GM12865 (cell line): ENCODE results near the gene LRRC27.

ENCODE experiments used
- DNase-seq: peaks from one replicate; pipeline ENCODE4 v3.0.0; 2010; ENCODE audit warnings: low read depth
- H3K4me3 ChIP-seq: 2 replicates; pipeline ENCODE4 v1.5.1; 2011; ENCODE audit warnings: mild to moderate bottlenecking, low read depth, low read length, control low read depth
- TF ChIP-seq, protein P1 (sequence below): IDR thresholded peaks from 2 replicates; pipeline ENCODE4 v1.5.1; 2011; ENCODE audit warnings: low read length, control low read depth, low read depth, inconsistent platforms; ENCODE audit not compliant: insufficient read depth; ENCODE audit errors: missing control alignments

LRRC27 gene

DNA sequence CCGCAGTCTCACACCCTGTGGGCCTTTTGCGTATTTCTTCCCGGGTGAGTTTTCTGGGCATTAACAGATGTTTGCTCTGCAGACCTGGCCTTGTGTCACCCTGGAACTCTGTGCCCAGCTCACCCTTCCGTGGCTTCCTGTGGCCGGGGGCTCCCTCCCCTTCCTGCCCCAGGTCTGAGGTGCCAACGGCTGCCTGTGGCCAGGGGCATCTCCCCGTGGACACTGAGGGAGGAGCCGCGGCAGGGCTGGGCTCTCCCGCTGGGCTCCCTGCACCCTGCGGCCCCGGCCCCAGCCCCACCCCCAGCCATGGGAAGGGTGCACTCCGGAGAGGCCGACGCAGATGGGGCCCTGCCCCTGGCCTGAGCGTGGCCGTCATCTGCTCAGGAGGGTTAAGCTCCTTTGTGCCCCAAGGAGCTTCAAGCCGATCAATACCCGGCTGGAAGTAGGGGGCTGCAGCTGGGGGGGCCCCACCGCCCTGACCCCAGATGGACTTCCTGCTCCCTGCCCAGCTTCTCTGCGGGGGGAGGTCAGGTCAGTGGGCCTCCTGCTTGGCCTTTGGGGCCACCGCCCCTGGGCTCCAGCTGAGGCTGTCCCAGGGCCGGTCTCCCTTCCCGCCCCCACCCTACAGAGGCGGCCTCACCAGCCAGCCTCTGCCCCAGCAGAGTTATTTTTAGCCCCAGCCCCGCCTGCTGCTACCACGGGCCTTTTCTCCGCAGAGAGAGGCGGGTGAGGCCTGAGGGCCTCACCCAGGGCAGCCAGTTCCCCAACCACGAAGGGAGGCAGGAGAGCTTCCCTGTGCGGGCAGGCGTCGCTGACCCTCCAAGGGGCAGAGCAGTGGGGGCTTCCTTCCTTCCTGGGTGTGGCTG, 89.2 kb downstream of the LRRC27 start:
- no peak overlapping the region for H3K4me3 ChIP-seq
- DNase-seq, result no peak
- TF ChIP-seq, protein P1, sequence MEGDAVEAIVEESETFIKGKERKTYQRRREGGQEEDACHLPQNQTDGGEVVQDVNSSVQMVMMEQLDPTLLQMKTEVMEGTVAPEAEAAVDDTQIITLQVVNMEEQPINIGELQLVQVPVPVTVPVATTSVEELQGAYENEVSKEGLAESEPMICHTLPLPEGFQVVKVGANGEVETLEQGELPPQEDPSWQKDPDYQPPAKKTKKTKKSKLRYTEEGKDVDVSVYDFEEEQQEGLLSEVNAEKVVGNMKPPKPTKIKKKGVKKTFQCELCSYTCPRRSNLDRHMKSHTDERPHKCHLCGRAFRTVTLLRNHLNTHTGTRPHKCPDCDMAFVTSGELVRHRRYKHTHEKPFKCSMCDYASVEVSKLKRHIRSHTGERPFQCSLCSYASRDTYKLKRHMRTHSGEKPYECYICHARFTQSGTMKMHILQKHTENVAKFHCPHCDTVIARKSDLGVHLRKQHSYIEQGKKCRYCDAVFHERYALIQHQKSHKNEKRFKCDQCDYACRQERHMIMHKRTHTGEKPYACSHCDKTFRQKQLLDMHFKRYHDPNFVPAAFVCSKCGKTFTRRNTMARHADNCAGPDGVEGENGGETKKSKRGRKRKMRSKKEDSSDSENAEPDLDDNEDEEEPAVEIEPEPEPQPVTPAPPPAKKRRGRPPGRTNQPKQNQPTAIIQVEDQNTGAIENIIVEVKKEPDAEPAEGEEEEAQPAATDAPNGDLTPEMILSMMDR, result no peak

DNA sequence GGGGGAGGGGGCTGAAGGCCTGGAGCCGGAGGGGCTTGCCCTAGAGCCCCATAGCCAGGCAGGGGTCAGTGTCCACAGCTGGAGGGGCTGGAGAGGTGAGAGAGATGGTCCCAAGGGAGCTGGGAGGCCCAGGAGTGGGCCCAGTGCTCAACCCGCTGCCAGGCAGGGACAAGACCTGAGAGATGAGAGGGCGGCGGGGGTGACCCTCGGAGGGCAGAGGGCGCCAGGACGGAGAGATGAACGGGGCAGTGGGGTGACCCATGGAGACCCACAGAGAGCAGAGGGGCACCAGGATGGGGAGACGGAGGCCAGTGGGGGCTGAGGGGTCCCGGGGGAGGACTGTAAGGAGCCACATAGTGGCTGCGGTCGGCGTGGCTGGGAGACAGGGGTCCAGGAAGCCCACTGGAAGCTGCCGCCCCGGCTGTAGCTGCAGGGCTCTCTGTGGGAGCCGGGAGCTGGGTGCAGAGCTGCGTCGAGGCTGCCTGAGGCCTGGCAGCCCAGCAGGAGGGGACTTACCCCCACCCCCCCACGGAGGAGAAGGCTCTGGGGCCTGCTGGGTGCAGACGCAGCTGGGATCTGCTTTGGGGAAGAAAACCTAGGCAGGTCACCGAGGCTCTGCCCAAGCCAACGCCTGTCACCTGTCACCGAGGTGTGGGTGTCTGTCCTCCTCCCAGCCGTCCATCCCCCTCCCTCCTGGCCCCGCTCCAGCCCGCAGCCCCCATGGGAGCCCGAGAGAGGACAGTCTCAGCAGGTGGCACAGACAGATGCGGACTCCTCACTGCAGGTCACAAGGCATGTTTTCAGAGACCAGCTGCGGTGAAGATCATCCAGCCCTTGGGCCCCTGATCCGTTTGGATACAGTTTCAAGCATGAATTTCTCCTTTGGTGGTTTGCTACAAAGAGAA, 90.1 kb downstream of the LRRC27 start:
- TF ChIP-seq, protein P1, result no peak
- no peak overlapping the region for H3K4me3 ChIP-seq
- no peak for DNase-seq

DNA sequence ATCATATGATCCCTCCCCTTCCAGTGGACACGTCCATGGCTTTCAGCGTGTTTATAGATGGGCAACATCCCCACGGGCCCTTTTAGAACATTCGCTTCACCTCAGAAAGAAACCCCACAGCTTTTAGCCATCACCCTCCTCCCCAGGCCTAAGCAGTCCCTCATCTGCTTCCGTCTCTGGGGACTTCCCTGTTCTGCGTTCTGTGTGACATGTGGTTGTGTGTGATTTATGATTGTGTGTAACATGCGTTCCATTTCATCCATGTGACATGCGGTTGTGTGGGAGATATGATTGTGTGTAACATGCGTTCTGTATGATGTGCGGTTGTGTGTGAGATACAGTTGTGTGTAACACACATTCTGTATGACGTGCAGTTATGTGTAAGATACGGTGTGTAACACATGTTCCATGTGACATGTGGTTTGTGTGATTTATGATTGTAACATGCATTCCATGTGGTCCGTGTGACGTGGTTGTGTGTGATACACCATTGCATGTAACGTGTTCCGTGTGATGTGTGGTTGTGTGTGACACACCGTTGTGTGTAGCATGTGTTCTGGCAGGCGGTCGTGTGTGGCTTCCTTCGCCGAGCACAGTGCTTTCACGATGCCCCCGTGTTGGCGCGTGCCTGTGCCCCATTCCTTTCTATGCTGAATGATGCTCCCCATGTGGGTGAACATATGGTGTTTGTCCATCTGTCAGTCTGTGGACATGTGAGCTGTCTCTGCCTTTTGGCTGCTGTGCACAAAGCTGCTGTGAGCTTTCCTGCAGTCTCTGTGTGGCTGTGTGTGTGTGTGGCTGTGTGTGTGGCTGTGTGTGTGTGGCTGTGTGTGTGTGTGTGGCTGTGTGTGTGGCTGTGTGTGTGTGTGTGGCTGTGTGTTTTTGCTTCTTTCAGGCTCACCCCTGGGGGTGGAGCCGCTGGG, 91.2 kb downstream of the LRRC27 start:
- H3K4me3 ChIP-seq, result no peak overlapping the region
- TF ChIP-seq, protein P1, result no peak
- DNase-seq, result no peak

DNA sequence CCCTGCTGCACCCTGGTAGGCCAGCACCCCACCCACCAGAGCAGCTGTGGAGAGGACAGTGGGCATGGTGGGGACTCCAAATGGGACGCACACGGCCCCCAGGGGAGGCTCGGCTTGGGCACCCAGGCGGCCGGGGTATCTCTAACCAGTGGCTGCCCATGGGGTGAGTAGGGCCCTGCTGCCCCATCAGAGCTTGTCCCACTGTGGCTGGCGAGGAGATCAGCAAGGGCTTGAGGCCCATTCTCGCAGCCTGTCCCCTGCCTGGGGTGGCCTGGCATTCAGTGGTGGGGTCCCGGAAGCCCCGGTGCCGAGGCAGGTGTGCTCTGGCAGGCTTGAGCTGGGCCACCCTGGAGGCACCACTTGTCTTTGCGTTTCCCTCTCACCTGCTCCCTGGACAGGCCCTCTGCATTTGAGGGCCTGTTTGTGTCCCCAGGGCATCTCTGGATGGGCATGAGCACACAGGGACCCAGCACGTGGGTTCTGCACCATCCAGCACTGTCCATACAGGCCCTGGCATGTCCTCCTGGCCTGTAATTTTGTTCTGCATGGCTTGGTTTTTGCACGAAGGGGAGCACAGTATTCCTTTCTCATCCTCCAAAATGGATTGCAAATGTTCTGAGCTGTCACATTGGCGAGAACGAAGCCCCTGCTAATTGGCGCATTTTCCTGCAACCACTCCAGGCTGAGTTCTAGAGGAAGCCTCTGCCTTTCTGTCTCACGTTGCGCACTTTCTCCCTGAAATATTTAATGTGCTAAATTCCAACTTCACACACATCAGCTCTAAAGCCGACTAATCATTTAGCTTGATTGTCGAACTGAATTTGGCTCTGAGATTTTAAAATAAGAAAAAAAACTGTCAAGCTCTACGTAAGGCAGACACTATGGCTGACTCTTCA, 92.2 kb downstream of the LRRC27 start:
- no peak for DNase-seq
- TF ChIP-seq, protein P1, result no peak

DNA sequence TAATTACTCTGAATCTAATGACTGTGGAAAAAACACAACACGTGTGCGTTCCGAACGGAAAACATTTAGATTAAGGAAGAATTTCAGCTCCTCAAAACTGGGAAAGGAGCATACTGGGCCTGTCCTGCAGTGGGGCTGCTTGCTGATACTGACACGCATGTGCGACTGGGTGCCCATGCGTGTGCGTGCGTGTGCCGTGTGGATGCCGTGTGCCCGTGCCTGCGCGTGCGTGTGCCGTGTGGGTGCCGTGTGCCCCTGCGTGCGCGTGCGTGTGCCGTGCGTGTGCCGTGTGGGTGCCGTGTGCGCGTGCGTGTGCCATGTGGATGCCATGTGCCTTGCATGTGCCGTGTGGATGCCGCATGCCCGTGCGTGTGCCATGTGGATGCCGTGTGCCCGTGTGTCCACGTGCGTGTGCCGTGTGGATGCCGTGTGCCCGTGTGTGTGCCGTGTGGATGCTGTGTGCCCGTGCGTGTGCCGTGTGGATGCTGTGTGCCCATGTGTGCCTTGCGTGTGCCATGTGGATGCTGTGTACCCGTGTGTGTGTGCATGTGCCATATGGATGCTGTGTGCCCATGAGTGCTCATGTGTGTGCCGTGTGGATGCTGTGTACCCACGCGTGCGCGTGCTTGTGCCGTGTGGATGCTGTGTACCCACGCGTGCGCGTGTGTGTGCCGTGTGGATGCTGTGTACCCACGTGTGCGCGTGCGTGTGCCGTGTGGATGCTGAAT, 93.2 kb downstream of the LRRC27 start:
- no peak for DNase-seq
- no peak overlapping the region for H3K4me3 ChIP-seq
- TF ChIP-seq, protein P1, result no peak

More for the DNA sequence above, 92.2 kb downstream of the LRRC27 start:
- H3K4me3 ChIP-seq, result no peak overlapping the region
